ENCODE results near the gene C16orf82.

C16orf82 gene

GRCh38 chr16:27106305-27106704, 39.6 kb downstream of the C16orf82 start:
- H3K27me3 Mint-ChIP-seq = peaks cover 26% of the 10 kb centered on the region
- intact Hi-C loops (cut with micrococcal nuclease) = loop anchor here (5.0 kb wide), 1 partner anchor 1269 kb away; no protein-coding TSS in a partner anchor
- H3K36me3 Mint-ChIP-seq (ENCODE audit: low read depth) = no peaks in the 10 kb centered on the region
- H3K4me3 Mint-ChIP-seq = no peak overlapping the region
- H3K27ac Mint-ChIP-seq = no peak overlapping the region
- H3K4me1 Mint-ChIP-seq (ENCODE audit: low read depth) = peaks cover 9% of the 10 kb centered on the region
- no peaks in the 10 kb centered on the region for H3K9me3 Mint-ChIP-seq

- no peaks in the 10 kb centered on the region for H3K36me3 Mint-ChIP-seq (ENCODE audit: low read depth)
- peaks cover 32% of the 10 kb centered on the region for H3K27me3 Mint-ChIP-seq
- no peaks in the 10 kb centered on the region for H3K9me3 Mint-ChIP-seq
- H3K4me3 Mint-ChIP-seq = no peak overlapping the region
- peaks cover 16% of the 10 kb centered on the region for H3K4me1 Mint-ChIP-seq (ENCODE audit: low read depth)
- intact Hi-C loops (cut with micrococcal nuclease) = loop anchor here (5.0 kb wide), 1 partner anchor 1270 kb away; no protein-coding TSS in a partner anchor
- H3K27ac Mint-ChIP-seq = no peak overlapping the region
Observed at GRCh38 chr16:27107185-27107592, 40.5 kb downstream of the C16orf82 start.

- intact Hi-C loops (cut with micrococcal nuclease) = loop anchor here (5.0 kb wide), 1 partner anchor 1271 kb away; no protein-coding TSS in a partner anchor
- Mint-ChIP-seq H3K27ac (no peak overlapping the region), H3K9me3 (no peaks in the 10 kb centered on the region), H3K4me3 (no peak overlapping the region), H3K4me1 (ENCODE audit: low read depth) (peaks cover 17% of the 10 kb centered on the region), H3K27me3 (peaks cover 31% of the 10 kb centered on the region), H3K36me3 (ENCODE audit: low read depth) (no peaks in the 10 kb centered on the region)
Observed at GRCh38 chr16:27108051-27108770, 41.5 kb downstream of the C16orf82 start.

DNA sequence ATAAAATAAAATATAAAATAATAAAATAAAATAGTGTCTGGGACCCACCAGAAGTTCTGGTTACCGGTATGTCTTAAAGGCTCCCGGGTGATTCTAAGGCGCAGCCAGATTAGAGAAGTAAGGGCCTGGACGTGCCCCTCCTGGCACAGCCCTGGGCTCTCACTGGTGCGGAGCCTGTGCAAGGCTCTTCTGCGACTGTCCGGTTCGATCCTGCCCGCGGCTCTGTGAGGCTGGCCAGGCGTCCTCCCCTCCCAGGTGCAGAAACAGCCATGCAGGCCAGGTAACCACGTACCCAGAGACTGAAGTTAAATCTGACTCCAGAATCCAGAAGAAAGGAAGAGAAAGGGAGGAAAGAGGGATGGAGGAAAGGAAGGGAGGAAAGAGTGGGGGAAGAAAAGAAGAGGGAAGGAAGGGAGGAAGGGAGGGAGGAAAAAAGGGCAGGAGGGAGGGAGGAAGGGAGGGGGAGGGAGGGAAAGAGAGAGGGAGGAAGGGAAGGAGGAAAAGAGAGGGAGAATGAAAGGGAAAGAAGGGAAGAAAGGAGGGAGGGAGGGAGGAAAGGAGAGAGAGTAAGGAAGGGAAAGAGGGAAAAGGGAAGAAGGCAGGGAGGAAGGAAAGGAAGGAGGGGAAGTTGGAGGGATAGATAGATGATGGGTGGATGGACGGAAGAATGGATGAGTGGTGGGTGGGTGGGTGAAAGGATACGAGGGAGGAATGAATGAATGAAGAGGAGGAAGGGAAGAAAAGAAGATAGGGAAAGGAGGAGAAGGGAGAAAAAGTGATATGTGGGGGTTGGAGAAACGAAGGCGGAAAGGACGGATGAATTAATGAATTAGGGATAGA, 42.3 kb downstream of the C16orf82 start:
- H3K36me3 Mint-ChIP-seq (ENCODE audit: low read depth) = no peaks in the 10 kb centered on the region
- intact Hi-C loops (cut with micrococcal nuclease) = loop anchor here (5.0 kb wide), 1 partner anchor 1272 kb away; no protein-coding TSS in a partner anchor
- no peaks in the 10 kb centered on the region for H3K9me3 Mint-ChIP-seq
- H3K4me1 Mint-ChIP-seq (ENCODE audit: low read depth) = peaks cover 17% of the 10 kb centered on the region
- peak overlapping the region; percentile 57 for H3K4me3 Mint-ChIP-seq
- H3K27me3 Mint-ChIP-seq = peaks cover 32% of the 10 kb centered on the region
- no peak overlapping the region for H3K27ac Mint-ChIP-seq

- no peak overlapping the region for H3K27ac Mint-ChIP-seq
- intact Hi-C loops (cut with micrococcal nuclease) = loop anchor here (5.0 kb wide), 1 partner anchor 1273 kb away; no protein-coding TSS in a partner anchor
Observed at GRCh38 chr16:27109666-27110523, 43.2 kb downstream of the C16orf82 start.

DNA sequence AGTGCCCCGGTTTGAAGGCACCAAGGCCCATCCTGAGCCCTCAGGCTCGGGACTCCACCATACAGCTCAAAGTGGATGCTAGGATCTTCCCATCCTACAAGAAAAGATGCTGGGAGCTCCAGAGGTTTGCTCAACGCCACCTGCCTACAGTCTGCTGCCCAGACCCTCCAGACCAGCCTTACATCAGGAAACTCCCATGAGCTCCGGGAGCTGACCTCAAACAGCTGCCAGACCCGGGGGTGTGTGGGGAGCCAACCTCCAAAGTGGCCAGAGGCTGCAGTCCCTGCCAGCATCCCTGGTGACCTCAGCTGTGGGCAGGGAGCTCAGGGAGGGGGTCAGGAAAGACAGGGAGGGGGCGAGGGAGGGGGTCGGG, 43.8 kb downstream of the C16orf82 start:
- Mint-ChIP-seq H3K27ac (no peak overlapping the region), H3K27me3 (peaks cover 29% of the 10 kb centered on the region), H3K4me1 (ENCODE audit: low read depth) (peaks cover 17% of the 10 kb centered on the region), H3K36me3 (ENCODE audit: low read depth) (no peaks in the 10 kb centered on the region), H3K4me3 (no peak overlapping the region), H3K9me3 (no peaks in the 10 kb centered on the region)
- intact Hi-C loops (cut with micrococcal nuclease) = no loop called here

More at GRCh38 chr16:27109666-27110523, 43.2 kb downstream of the C16orf82 start:
- Mint-ChIP-seq H3K4me3 (peak overlapping the region; percentile 57), H3K27me3 (peaks cover 29% of the 10 kb centered on the region), H3K36me3 (ENCODE audit: low read depth) (no peaks in the 10 kb centered on the region), H3K9me3 (no peaks in the 10 kb centered on the region), H3K4me1 (ENCODE audit: low read depth) (peaks cover 17% of the 10 kb centered on the region)

GRCh38 chr16:27111486-27111885, 44.8 kb downstream of the C16orf82 start:
- no peak overlapping the region for H3K27ac Mint-ChIP-seq
- no peak overlapping the region for H3K4me3 Mint-ChIP-seq
- H3K4me1 Mint-ChIP-seq (ENCODE audit: low read depth) = peaks cover 17% of the 10 kb centered on the region
- H3K9me3 Mint-ChIP-seq = peaks cover 8% of the 10 kb centered on the region
- H3K36me3 Mint-ChIP-seq (ENCODE audit: low read depth) = no peaks in the 10 kb centered on the region
- intact Hi-C loops (cut with micrococcal nuclease) = no loop called here
- H3K27me3 Mint-ChIP-seq = peaks cover 29% of the 10 kb centered on the region

GRCh38 chr16:27112093-27112811, 45.5 kb downstream of the C16orf82 start:
- H3K27ac Mint-ChIP-seq = no peak overlapping the region

DNA sequence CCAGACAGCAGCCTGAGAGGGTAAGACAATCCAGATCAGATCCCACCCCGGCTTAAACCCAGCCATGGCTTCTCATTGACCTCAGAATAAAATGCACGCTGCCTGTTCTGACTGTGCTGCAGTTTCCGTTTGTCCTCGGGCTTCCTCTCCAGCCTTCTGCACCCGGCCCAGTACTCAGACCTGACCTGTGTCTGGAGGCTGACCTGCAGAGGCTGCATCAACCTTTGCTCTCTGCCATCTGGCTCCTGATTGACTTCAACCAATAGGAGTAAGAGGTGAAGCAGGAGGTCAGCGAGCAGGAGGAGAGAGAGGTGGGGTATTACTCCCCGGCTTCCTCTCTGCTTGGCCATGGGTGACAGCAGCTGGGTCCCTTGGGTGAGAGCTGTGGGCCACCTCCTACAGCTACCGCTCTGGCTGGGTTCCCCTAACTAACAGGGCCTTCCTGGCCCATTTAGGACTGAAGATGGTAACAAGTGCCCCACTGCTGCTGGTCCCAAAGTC, 46.7 kb downstream of the C16orf82 start:
- H3K27ac Mint-ChIP-seq = no peak overlapping the region
- H3K4me1 Mint-ChIP-seq (ENCODE audit: low read depth) = peaks cover 18% of the 10 kb centered on the region
- intact Hi-C loops (cut with micrococcal nuclease) = no loop called here
- H3K9me3 Mint-ChIP-seq = peaks cover 8% of the 10 kb centered on the region
- no peak overlapping the region for H3K4me3 Mint-ChIP-seq
- peaks cover 22% of the 10 kb centered on the region for H3K27me3 Mint-ChIP-seq
- no peaks in the 10 kb centered on the region for H3K36me3 Mint-ChIP-seq (ENCODE audit: low read depth)

More at GRCh38 chr16:27112093-27112811, 45.5 kb downstream of the C16orf82 start:
- peaks cover 8% of the 10 kb centered on the region for H3K9me3 Mint-ChIP-seq
- peaks cover 17% of the 10 kb centered on the region for H3K4me1 Mint-ChIP-seq (ENCODE audit: low read depth)
- H3K4me3 Mint-ChIP-seq = no peak overlapping the region
- H3K27me3 Mint-ChIP-seq = peaks cover 29% of the 10 kb centered on the region
- H3K36me3 Mint-ChIP-seq (ENCODE audit: low read depth) = no peaks in the 10 kb centered on the region
- intact Hi-C loops (cut with micrococcal nuclease) = no loop called here

DNA sequence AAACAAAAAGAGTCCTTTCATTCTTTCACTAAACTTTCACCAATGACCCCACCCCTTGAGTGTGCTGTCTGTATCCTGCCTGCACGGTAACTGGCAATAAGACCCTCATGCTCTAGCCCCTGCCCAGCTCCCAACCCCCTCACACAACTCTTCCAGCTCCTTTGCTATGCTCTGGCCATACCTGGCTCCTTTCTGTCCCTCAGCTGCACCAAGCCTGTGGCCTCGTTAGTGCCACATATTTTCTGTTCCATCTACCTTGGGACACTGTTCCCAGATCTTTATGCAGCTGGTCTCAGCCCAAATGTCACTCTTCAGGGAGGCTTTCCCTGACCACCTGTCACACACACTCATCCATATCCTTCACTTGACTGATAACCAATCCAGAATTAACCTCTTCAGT, 47.3 kb downstream of the C16orf82 start:
- no peak overlapping the region for H3K27ac Mint-ChIP-seq
- H3K36me3 Mint-ChIP-seq (ENCODE audit: low read depth) = no peaks in the 10 kb centered on the region
- peaks cover 8% of the 10 kb centered on the region for H3K9me3 Mint-ChIP-seq
- no peak overlapping the region for H3K4me3 Mint-ChIP-seq
- intact Hi-C loops (cut with micrococcal nuclease) = no loop called here
- peaks cover 19% of the 10 kb centered on the region for H3K27me3 Mint-ChIP-seq
- peaks cover 19% of the 10 kb centered on the region for H3K4me1 Mint-ChIP-seq (ENCODE audit: low read depth)

DNA sequence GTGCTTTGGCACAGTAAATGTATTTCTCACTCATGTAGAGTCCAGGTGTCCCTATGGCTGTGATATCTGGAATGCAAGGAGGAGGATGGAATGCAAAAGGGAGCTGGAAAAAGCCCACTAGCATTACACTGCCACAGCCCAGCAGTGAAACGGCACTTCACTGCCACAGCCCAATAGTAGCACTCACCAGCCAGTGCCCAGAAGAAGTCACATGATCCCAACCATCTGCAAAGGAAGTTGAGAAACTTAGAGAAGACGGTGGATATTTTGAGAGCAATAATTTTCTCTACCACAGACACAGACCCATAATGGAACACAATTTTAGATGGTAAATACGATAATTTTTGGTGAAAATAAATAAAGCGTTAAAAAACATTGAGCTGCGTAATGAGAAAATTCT, 51.8 kb downstream of the C16orf82 start:
- no peak overlapping the region for H3K27ac Mint-ChIP-seq
- H3K4me3 Mint-ChIP-seq = no peak overlapping the region
- intact Hi-C loops (cut with micrococcal nuclease) = no loop called here
- peaks cover 4% of the 10 kb centered on the region for H3K4me1 Mint-ChIP-seq (ENCODE audit: low read depth)
- H3K27me3 Mint-ChIP-seq = peaks cover 3% of the 10 kb centered on the region
- H3K9me3 Mint-ChIP-seq = peaks cover 39% of the 10 kb centered on the region
- no peaks in the 10 kb centered on the region for H3K36me3 Mint-ChIP-seq (ENCODE audit: low read depth)

Data from dendritic cell treated with granulocyte-macrophage colony-stimulating factor and Interleukin-4, amounts not matched to agents 40 ng/mL and 50 ng/mL, for 4 days (primary cell).